Activated CD8-positive, alpha-beta T cell treated with anti-CD3 and anti-CD28 coated beads, Interleukin-2, amount 10 ng/mL, durations not matched to agents 7 days and 5 days (primary cell): ENCODE measurements around the gene DLG2. TPM values are rescaled to one million over a fixed set of nuclear protein-coding genes. Genes with fewer than 3 reads are reported as not detected.

ENCODE experiments used
- ATAC-seq: fragments of 150-1000 bp; cut with Tn5 transposase; one replicate; pipeline ENCODE4 v1.10.0; 2021; ENCODE audit warnings: moderate library complexity
- CTCF ChIA-PET: fragments of 350-600 bp; sonication (Branson Sonifier 250); formaldehyde crosslinking; loops from one replicate; lab custom pipeline; 2021; ENCODE audit warnings: antibody characterized with exemption; lab: Charles Lee
- POLR2A ChIA-PET: fragments of 350-600 bp; sonication (Branson Sonifier 250); formaldehyde crosslinking; loops from one replicate; lab custom pipeline; 2021; ENCODE audit warnings: antibody characterized with exemption; lab: Charles Lee
- DNase-seq: peaks from one replicate; pipeline ENCODE4 v3.0.0-alpha.2; 2020
- H3K27ac Mint-ChIP-seq: one replicate; pipeline ENCODE4 v1.8.0; 2021; ENCODE audit warnings: mild to moderate bottlenecking, mixed read lengths
- H3K27me3 Mint-ChIP-seq: one replicate; pipeline ENCODE4 v1.8.0; 2021; ENCODE audit warnings: low read depth, mixed read lengths
- H3K36me3 Mint-ChIP-seq: one replicate; pipeline ENCODE4 v1.8.0; 2021; ENCODE audit warnings: low read depth, mixed read lengths
- H3K4me1 Mint-ChIP-seq: one replicate; pipeline ENCODE4 v1.8.0; 2021; ENCODE audit warnings: low read depth, mixed read lengths
- H3K4me3 Mint-ChIP-seq: one replicate; pipeline ENCODE4 v1.8.0; 2021; ENCODE audit warnings: mild to moderate bottlenecking, mixed read lengths
- H3K9me3 Mint-ChIP-seq: one replicate; pipeline ENCODE4 v1.8.0; 2022; ENCODE audit warnings: mixed read lengths; ENCODE audit not compliant: insufficient read depth
- total RNA-seq, 2 experiments: library from RNA; stranded (reverse); gene quantifications; one replicate each; pipeline ENCODE4 v1.2.3, GENCODE V29; 2021

The DLG2 gene
- total RNA-seq, 2 experiments from 2014 or later, result 1.3 to 1.6 TPM

DNA sequence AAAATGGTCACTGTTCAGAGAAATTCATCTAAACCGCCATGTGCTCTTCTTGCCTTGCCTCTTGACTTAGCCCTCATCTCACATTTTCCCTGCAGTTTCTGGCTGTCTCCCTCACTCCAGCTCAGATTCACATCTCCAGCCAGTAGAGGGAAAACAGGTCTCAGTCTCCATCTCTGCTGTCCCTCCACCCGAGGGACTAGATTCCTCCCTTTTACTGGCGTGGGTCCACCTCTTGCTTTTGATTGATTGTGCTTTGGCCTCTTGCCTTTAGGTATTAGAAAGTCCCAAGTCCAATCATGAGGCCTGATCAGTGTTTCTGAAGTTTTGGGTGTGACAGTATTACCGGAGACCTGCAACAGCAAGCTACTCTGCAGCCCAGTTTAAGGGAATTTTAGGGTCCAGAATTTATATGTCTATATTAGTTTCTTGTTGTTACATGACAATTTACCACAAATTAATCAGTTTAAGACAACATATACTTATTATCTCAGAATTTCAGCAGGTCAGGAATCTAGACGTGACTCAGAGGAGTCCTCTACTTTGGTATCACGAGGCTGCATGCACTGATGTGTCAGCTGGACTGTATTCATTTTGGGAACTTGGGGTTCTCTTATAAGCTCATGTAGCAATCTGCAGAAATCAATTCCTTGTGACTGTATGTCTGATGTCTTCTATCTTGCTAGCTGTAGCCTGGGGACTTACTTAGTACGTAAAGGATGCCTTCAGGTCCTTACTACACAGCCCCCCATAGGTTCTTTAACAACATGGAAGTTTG, 1535.7 kb downstream of the DLG2 start:
- Mint-ChIP-seq H3K36me3 (no peaks in the 10 kb centered on the region), H3K27ac (no peak overlapping the region), H3K27me3 (no peaks in the 10 kb centered on the region), H3K4me1 (no peaks in the 10 kb centered on the region), H3K4me3 (no peak overlapping the region), H3K9me3 (no peaks in the 10 kb centered on the region)
- no peak for DNase-seq
- ChIA-PET CTCF (no interaction called here), POLR2A (no interaction called here)
- no peak for ATAC-seq

DNA sequence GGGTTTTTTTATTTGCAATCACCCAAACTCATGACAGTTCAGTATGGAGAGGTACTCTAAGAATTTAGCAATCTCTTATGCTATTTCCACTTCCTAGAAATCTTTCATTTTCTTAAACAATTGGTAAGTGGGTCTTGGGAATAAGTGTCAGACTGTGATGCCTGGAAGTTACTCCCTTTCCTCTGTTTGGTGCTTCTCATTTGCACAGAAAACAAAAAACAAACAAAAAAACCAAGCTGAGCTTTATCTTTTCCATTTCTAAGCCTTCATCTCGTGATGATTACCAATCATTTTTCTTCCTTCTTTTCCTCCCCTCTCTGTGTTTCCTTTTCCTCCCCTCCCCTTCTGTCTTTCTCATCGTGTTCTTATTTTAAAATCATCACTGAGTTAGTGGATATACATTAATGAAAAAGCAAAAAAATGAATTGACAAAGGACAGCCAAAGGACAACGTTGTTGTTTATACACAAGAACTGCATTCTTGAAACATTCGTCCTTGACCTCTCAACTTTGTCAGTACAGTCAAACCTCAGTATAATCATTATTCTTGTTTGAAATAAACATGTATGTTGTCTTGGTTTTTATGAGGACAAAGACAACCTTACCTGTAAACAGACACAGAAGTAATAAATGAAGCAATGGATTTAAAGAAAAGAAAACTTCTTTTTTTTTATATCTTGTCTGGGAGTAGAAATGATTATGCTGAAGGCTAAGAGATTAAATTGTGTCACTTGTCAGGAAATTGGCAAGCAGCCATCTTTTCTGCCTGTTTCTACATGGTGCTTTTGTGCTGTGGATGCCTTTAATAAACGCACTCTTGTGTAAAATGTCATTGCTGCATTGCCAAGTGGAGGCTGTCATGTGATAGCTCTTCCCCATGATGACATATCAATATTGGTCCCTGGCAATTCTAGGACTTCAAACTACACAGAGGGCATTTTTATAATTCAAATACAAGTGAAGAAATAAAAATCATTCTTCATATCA, 1537.8 kb downstream of the DLG2 start:
- DNase-seq, result no peak
- ChIA-PET CTCF (no interaction called here), POLR2A (interaction anchor here (0.6 kb wide), 1 partner anchor 118 kb away, joined by 3 read pairs; no protein-coding TSS in a partner anchor)
- ATAC-seq, result no peak
- H3K27ac Mint-ChIP-seq, result no peak overlapping the region
- H3K36me3 Mint-ChIP-seq, result no peaks in the 10 kb centered on the region
- H3K9me3 Mint-ChIP-seq, result peaks cover 5% of the 10 kb centered on the region
- no peaks in the 10 kb centered on the region for H3K27me3 Mint-ChIP-seq
- H3K4me3 Mint-ChIP-seq, result no peak overlapping the region
- H3K4me1 Mint-ChIP-seq, result no peaks in the 10 kb centered on the region

DNA sequence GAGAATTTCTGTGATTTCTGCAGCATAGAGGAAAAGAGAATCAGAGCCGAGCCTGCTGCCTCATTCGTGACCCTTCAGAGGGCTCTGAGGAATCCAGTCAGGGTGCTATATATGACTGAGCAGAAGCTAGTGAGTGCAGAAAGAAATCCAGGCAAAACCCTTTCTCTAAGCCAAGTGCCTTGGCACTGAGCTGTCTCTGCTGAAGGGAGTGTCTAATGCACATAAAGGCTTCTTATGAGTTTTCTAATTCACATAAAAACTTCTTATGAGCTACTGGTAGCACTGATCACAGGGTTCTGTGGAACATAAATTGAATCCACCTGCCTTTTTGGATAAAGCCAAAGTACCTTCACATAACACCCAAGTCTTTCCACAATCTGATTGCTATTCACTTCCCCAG, 1555.3 kb downstream of the DLG2 start:
- Mint-ChIP-seq H3K9me3 (no peaks in the 10 kb centered on the region), H3K4me1 (no peaks in the 10 kb centered on the region), H3K36me3 (no peaks in the 10 kb centered on the region), H3K4me3 (no peak overlapping the region), H3K27ac (no peak overlapping the region), H3K27me3 (no peaks in the 10 kb centered on the region)
- no peak for ATAC-seq
- POLR2A ChIA-PET, result no interaction called here
- CTCF ChIA-PET, result no interaction called here
- DNase-seq, result no peak

DNA sequence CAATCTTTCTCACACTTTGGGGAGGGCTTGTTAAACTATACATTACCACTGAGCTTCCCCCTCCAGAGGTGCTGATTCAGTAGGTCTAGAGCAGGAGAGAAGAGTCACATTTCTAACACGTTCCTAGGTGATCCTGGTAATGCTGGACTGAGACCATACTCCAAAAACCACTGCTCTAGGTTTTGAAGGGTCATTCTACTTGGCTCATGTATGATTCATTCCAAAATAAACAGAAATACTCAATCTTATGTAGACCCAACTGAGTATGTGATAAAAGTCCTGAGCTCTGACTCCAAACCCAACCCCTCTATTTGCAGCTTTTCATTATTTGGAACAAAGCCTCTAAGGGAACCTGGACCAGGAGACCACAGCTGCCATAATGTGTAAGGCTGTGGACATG, 1558.1 kb downstream of the DLG2 start:
- Mint-ChIP-seq H3K36me3 (no peaks in the 10 kb centered on the region), H3K27me3 (no peaks in the 10 kb centered on the region), H3K4me3 (no peak overlapping the region), H3K27ac (no peak overlapping the region), H3K4me1 (no peaks in the 10 kb centered on the region), H3K9me3 (peaks cover 10% of the 10 kb centered on the region)
- ChIA-PET POLR2A (no interaction called here), CTCF (no interaction called here)
- DNase-seq (no peak), ATAC-seq (no peak)

DNA sequence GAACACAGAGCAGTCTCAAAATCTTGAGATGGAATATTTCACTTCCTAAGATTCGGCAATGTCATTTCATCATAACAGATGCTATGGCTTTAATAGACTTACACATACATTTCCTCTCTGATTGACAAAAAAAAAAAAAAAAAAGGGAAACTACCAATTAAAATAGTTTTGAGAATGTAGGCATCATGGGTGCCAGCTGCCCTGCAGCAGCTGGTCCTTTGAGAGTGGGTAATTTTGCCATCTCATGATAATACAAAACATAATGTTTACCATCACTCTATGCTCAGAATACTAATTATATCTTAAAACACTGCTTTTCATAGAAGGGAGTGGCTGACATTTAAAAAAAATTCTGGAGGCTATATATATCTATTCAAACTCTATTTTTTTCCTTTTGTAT, 1565.4 kb downstream of the DLG2 start:
- Mint-ChIP-seq H3K27ac (no peak overlapping the region), H3K27me3 (no peaks in the 10 kb centered on the region), H3K4me3 (no peak overlapping the region), H3K9me3 (peaks cover 17% of the 10 kb centered on the region), H3K36me3 (no peaks in the 10 kb centered on the region), H3K4me1 (no peaks in the 10 kb centered on the region)
- DNase-seq, result no peak
- ChIA-PET CTCF (no interaction called here), POLR2A (no interaction called here)
- ATAC-seq, result no peak

DNA sequence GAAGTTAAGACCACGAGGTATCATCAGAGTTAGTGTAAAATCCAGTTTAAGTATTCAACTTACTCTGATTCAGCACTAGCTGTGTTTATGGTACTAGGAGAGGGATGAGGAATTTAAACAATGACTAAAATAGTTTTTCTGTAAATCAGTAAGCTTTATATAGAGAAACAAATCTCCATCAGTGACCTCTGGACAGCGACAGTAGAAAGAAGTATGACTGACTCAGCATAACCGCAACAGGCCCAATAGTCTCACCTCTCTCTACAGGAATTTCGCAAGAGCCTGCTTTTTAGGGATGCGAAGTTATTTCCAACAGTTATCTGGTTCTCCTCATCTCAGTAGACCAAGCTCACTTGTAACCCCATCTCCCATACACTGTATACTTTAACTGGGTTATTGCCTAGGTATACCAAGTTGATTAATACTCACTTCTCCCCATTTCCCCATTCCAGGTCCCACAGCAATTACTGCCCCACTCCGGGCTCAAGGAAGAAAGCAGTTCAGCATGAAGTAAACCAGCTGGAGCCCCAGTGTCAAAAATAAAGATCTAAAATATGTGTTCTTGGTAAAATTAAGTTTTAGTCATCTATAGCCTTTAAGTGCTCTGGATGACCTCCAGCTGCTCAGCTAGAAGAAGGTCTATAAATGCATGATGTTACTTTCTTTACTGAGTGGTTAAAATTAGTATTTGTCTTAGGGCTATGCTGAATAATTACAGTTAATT, 1570.3 kb downstream of the DLG2 start:
- no peak overlapping the region for H3K27ac Mint-ChIP-seq

DNA sequence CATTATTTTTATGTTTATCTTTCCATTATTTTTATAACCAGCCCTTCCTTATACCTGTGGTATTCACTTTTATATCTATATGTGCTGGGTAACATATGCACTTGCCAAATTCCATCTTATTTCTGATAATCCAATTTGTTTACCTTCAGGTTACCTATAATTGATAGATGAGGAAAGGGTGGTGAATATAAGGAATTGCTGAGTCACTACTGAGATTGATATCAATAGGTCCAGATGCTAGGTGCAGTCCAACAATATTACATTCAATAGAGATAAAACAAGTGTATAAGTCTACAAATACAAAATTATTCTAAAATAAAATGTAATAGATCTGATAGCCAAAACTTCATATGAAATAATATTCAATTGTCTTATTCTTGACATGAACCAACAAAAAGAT, 1582.0 kb downstream of the DLG2 start:
- no peak overlapping the region for H3K4me3 Mint-ChIP-seq

More for the DNA sequence above, 1570.3 kb downstream of the DLG2 start:
- no peak for DNase-seq
- no peaks in the 10 kb centered on the region for H3K27me3 Mint-ChIP-seq
- ATAC-seq, result no peak
- H3K9me3 Mint-ChIP-seq, result peaks cover 12% of the 10 kb centered on the region
- H3K4me1 Mint-ChIP-seq, result no peaks in the 10 kb centered on the region
- CTCF ChIA-PET, result no interaction called here
- no peaks in the 10 kb centered on the region for H3K36me3 Mint-ChIP-seq
- no peak overlapping the region for H3K4me3 Mint-ChIP-seq
- POLR2A ChIA-PET, result interaction anchor here (0.6 kb wide), 1 partner anchor 56 kb away, joined by 7 read pairs; no protein-coding TSS in a partner anchor

DNA sequence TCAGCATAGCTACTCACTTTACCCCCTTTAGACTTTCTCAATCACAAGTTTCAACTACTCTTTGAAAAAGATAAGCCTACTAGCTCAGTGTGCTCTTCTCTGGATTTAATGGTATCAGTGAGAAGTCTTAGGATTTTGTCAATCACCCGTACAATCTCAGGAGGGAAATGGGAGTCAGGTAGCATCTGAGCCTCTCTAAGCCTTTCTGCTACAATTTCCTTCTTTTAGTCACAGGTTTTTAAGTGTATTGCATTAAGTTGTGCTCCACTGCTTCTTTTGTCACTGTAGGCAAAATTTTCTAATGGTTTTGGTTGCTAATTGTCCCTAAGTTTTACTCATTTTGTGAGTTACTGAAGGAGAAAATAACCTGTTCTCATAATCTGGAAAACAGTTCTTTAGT, 1582.4 kb downstream of the DLG2 start:
- Mint-ChIP-seq H3K27ac (no peak overlapping the region), H3K36me3 (no peaks in the 10 kb centered on the region), H3K4me1 (no peaks in the 10 kb centered on the region), H3K9me3 (peaks cover 17% of the 10 kb centered on the region), H3K27me3 (no peaks in the 10 kb centered on the region), H3K4me3 (no peak overlapping the region)
- ChIA-PET CTCF (no interaction called here), POLR2A (no interaction called here)
- DNase-seq, result no peak
- no peak for ATAC-seq

More for the DNA sequence above, 1582.0 kb downstream of the DLG2 start:
- ATAC-seq (no peak), DNase-seq (no peak)
- no peaks in the 10 kb centered on the region for H3K4me1 Mint-ChIP-seq
- POLR2A ChIA-PET, result no interaction called here
- H3K27me3 Mint-ChIP-seq, result no peaks in the 10 kb centered on the region
- CTCF ChIA-PET, result no interaction called here
- H3K36me3 Mint-ChIP-seq, result no peaks in the 10 kb centered on the region
- no peak overlapping the region for H3K27ac Mint-ChIP-seq
- H3K9me3 Mint-ChIP-seq, result peaks cover 22% of the 10 kb centered on the region

DNA sequence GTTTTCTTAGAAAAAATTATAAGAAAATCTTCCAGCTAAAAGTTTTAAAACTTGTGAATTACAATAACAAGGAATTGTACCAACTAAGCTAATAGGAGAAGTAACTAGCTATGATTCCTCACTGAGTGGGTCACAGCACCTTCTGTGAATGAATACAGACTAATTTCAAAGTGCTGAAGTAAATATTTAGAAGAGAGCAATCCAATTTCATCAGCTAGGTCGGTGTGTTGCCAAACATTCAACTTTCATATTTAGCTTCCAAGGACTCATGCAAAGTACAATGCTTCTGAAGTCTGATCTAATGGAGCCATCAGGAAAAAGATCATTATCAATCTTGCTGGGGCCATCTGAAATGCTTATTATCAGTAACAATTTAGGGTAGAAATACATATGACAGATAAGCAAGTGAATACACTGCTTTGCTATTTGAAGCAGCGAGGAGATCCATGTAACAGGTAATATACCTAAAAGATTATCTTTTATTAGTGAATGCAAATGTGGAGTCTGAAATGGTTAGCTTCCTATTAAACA, 1590.4 kb downstream of the DLG2 start:
- Mint-ChIP-seq H3K27me3 (no peaks in the 10 kb centered on the region), H3K27ac (no peak overlapping the region), H3K36me3 (no peaks in the 10 kb centered on the region), H3K4me1 (no peaks in the 10 kb centered on the region), H3K4me3 (no peak overlapping the region), H3K9me3 (peaks cover 20% of the 10 kb centered on the region)
- CTCF ChIA-PET, result no interaction called here
- POLR2A ChIA-PET, result no interaction called here
- DNase-seq, result no peak
- no peak for ATAC-seq

DNA sequence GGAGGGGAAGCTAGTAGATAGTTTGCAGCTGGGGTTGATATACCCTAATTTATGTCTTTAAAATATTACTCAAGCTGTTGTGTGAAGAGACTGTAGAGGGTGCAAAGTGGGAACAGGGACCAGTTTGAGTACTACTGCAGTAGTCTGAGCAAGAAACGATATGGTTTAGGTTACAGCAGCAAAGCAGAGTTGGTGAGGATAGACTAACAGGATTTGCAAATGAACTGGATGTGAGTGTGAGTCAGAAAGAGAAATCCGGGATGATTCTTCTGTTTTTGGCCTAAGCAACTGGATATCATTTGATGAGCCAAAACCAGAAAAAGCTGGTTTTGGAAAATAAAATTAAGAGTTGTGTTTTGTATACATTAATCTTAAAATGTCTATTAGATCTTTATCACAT, 1591.5 kb downstream of the DLG2 start:
- Mint-ChIP-seq H3K9me3 (peaks cover 23% of the 10 kb centered on the region), H3K4me1 (no peaks in the 10 kb centered on the region), H3K27me3 (no peaks in the 10 kb centered on the region), H3K27ac (no peak overlapping the region), H3K4me3 (no peak overlapping the region), H3K36me3 (no peaks in the 10 kb centered on the region)
- ATAC-seq, result no peak
- CTCF ChIA-PET, result no interaction called here
- no peak for DNase-seq
- POLR2A ChIA-PET, result no interaction called here

DNA sequence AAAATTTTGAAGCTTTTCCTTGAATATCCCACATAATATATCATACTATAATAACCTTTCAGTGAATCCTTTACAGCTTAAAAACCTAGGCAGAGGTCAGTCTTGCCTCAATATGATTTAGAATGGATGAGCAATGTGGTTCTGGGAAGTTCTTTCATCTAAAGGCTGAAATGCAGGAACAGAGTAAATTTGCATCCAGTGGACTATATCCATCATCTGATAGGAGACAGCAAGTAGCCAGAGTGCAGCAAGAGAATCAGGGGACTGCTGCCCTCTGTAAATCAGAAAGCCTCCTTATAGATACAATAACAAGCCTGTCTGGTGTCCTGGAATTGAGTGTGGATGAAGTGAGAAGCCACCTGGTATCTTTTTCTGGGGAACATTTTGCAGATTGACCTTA, 1592.7 kb downstream of the DLG2 start:
- H3K4me3 Mint-ChIP-seq, result no peak overlapping the region
- no peaks in the 10 kb centered on the region for H3K36me3 Mint-ChIP-seq
- ChIA-PET POLR2A (no interaction called here), CTCF (no interaction called here)
- ATAC-seq (no peak), DNase-seq (no peak)
- no peaks in the 10 kb centered on the region for H3K4me1 Mint-ChIP-seq
- H3K27ac Mint-ChIP-seq, result no peak overlapping the region
- no peaks in the 10 kb centered on the region for H3K27me3 Mint-ChIP-seq
- H3K9me3 Mint-ChIP-seq, result peaks cover 31% of the 10 kb centered on the region
